IPS DF 6.9 (cell line): ENCODE data around the gene STAT6.

ENCODE experiments used
- DNase-seq: peaks from one replicate; pipeline ENCODE4 v3.0.0-alpha.2; 2013; ENCODE audit warnings: low read depth, low spot score
- H3K27ac ChIP-seq: one replicate; pipeline ENCODE4 v1.5.1; 2013; ENCODE audit warnings: low read length, control low read depth
- H3K27me3 ChIP-seq: 2 replicates; pipeline ENCODE4 v1.6.1; 2013; ENCODE audit warnings: mild to moderate bottlenecking, low read length; ENCODE audit not compliant: control insufficient read depth, insufficient read depth
- H3K36me3 ChIP-seq: 2 replicates; pipeline ENCODE4 v1.6.1; 2013; ENCODE audit warnings: low read length; ENCODE audit not compliant: control insufficient read depth, insufficient read depth
- H3K4me1 ChIP-seq: 2 replicates; pipeline ENCODE4 v1.6.1; 2013; ENCODE audit warnings: low read length; ENCODE audit not compliant: control insufficient read depth, insufficient read depth
- H3K4me3 ChIP-seq: 2 replicates; pipeline ENCODE4 v1.5.1; 2013; ENCODE audit warnings: mild to moderate bottlenecking, low read length
- H3K9me3 ChIP-seq: 2 replicates; pipeline ENCODE4 v1.6.1; 2013; ENCODE audit warnings: low read length, inconsistent platforms; ENCODE audit not compliant: control insufficient read depth, insufficient read depth
- WGBS: extraction: QIAGEN DNeasy Blood & Tissue Kit; methylation state at CpG from one replicate; pipeline ENCODE4 v1.1.7; 2013; ENCODE audit warnings: mixed read lengths, missing lambda C conversion rate; ENCODE audit not compliant: insufficient read length, insufficient coverage; 5-methylcytosine and 5-hydroxymethylcytosine counted together

STAT6 gene

DNA sequence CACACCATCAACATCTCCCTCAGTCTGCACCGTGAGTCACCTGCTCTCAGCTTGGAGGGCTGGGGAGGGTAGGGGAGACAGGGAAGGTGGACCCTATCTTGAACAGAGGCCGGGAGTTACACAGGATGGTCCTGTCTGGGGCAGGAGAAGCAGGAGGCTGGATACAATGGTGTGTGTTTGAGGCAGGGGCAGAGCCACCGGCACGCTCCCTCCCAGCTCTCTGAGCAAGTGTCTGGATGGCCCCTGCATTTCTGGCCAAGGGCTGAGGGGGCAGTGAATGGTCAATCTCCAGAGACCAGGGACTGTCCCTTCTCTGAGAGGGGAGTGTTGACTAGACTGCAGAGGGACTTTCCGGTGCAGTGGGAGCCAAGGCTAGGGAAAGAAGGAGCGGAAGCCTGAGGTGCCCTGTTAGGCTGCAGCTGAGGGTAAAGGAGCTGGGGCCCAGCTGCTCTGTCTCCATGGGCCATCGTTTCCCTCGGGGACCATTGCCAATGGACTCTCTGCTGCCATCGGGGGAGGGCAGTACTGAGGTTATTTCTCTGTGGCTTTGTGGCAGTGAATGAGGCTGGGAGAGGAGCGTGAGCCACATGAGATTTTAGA lies 34.4 kb upstream of the STAT6 start:
- Histone ChIP-seq H3K27me3 (no peaks in the 10 kb centered on the region), H3K36me3 (peaks cover 51% of the 10 kb centered on the region), H3K4me3 (no peak overlapping the region), H3K4me1 (no peaks in the 10 kb centered on the region; the same call in 1 of the 2 replicates), H3K9me3 (no peaks in the 10 kb centered on the region), H3K27ac (no peak overlapping the region)
- no CpG with 5 or more reads among the region's 10 CpGs for WGBS
- no peak for DNase-seq

DNA sequence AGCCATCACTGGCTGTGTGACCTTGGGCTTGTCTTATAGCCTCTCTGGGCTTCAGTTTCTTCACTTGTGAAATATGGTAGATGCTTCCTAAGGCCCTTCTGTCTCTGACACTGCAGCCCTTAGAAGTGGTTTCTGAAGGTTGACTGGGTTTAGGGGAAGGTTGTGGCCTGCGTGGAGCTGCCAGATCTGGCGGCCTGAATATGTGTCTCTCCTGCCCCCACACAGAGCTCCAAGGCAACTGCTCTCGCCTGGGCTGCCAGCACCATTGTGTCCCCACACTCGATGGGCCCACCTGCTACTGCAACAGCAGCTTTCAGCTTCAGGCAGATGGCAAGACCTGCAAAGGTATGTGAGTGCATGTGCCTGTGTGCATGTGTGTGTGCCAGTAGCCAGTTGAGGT lies 32.3 kb upstream of the STAT6 start:
- Histone ChIP-seq H3K27ac (no peak overlapping the region), H3K36me3 (peaks cover 55% of the 10 kb centered on the region), H3K4me3 (no peak overlapping the region), H3K27me3 (no peaks in the 10 kb centered on the region), H3K4me1 (no peaks in the 10 kb centered on the region; the same call in 1 of the 2 replicates), H3K9me3 (no peaks in the 10 kb centered on the region)
- no peak for DNase-seq
- WGBS: no CpG with 5 or more reads among the region's 4 CpGs

GRCh38 chr12:57142727-57143126 lies 31.6 kb upstream of the STAT6 start:
- DNase-seq: no peak
- no CpG with 5 or more reads among the region's 7 CpGs for WGBS

GRCh38 chr12:57142121-57142520 lies 31.0 kb upstream of the STAT6 start:
- H3K36me3 ChIP-seq: peaks cover 53% of the 10 kb centered on the region
- no peak for DNase-seq
- no peaks in the 10 kb centered on the region for H3K27me3 ChIP-seq
- no peak overlapping the region for H3K27ac ChIP-seq
- no peak overlapping the region for H3K4me3 ChIP-seq
- no CpG with 5 or more reads among the region's 9 CpGs for WGBS
- no peaks in the 10 kb centered on the region for H3K9me3 ChIP-seq
- no peaks in the 10 kb centered on the region; the same call in 1 of the 2 replicates for H3K4me1 ChIP-seq

More at GRCh38 chr12:57142727-57143126, 31.6 kb upstream of the STAT6 start:
- peaks cover 56% of the 10 kb centered on the region for H3K36me3 ChIP-seq
- H3K4me1 ChIP-seq: no peaks in the 10 kb centered on the region; the same call in 1 of the 2 replicates
- no peaks in the 10 kb centered on the region for H3K27me3 ChIP-seq
- H3K9me3 ChIP-seq: no peaks in the 10 kb centered on the region
- H3K4me3 ChIP-seq: no peak overlapping the region
- H3K27ac ChIP-seq: no peak overlapping the region

DNA sequence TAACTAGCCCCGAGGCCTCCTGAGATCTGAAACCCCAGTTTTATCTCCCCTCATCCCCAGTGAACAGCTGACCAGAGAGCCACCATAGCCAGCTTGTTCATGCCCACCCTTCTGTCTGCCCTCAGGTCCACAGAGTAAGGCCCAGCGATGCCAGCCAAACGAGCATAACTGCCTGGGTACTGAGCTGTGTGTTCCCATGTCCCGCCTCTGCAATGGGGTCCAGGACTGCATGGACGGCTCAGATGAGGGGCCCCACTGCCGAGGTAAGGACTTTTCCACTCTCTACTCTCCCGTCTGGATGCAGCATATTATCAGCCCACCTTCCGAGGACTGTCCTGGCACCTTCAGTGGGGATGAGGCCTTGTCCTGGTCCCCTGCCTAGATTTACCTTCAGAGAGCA lies 30.1 kb upstream of the STAT6 start:
- no peaks in the 10 kb centered on the region for H3K27me3 ChIP-seq
- H3K4me3 ChIP-seq: no peak overlapping the region
- no CpG with 5 or more reads among the region's 8 CpGs for WGBS
- no peaks in the 10 kb centered on the region for H3K4me1 ChIP-seq
- peaks cover 45% of the 10 kb centered on the region for H3K36me3 ChIP-seq
- no peaks in the 10 kb centered on the region for H3K9me3 ChIP-seq
- DNase-seq: no peak
- H3K27ac ChIP-seq: no peak overlapping the region

DNA sequence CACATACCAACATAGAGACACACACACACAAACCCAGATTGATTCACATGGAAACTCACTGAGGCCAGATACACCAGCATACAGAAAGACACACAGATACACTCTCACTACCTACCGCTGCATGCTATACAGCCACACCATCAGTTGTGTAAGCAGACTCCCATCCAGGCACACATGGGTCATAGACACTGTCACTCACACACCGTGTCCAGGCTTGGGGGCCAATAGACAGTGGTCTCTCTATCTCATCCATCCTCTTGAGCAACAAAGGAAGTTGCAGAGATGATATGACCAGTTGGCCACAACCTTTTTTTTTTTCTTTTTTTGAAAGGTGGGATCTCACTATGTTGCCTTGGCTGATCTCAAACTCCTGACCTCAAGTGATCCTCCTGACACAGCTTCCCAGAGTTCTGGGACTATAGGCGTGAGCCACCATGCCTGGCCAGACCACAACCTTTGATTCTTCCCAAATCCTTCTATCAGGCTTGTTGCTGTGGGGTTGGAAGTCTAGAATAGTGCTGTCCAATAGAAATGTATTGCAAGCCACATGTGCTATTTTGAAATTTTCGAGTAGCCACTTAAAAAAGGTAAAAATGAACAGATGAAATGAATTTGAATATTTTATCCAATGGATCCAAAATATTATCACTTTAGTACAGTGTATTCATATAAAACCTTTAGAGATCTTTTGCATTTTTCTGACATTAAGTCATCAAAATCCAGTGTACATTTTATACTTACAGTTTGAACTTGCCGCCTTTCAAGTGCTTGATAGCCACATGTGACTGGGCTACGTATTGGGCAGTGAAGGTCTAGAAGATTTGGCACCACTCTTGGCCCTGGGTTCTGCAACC lies 28.9 kb upstream of the STAT6 start:
- DNase-seq: no peak
- peaks cover 8% of the 10 kb centered on the region; the same call in 1 of the 2 replicates for H3K4me1 ChIP-seq
- WGBS: no CpG with 5 or more reads among the region's 6 CpGs
- H3K9me3 ChIP-seq: no peaks in the 10 kb centered on the region
- H3K36me3 ChIP-seq: peaks cover 34% of the 10 kb centered on the region
- no peaks in the 10 kb centered on the region for H3K27me3 ChIP-seq
- H3K27ac ChIP-seq: no peak overlapping the region
- H3K4me3 ChIP-seq: no peak overlapping the region

DNA sequence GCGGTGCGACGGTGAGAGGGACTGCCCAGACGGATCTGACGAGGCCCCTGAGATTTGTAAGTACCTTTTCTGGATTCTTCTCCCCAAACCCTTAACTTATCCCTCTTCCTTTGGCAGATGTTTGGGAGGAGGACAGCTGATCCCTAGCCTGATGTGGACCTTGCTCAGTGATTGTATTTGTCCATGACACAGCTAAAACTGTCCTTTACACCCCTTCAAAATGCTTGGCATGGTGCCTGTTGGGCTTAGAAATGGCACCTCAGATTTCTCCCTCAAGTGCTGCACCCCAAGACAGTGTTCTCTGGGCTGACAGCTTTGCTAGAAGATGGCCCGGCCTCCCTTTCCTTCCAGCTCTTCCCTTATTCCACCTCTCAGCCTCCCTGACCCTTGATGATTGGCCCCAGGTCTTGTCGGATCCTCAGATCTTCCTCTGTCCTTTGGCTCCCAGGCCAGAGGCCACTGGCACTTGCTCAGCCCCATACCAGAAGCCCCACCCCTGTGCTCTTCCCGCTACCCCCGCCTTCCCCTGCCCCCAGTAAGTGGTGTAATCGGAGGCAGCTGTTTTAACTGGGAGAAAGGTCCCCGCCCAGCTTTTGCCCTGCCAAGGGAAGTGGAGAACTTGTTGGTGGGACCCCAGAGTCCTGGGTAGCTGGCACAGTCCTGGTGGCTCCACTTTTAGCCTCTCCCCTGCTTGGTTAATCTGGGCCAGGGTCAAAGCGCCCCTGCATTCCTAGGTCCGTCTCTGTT lies 27.5 kb upstream of the STAT6 start:
- H3K27ac ChIP-seq: no peak overlapping the region
- no peaks in the 10 kb centered on the region for H3K27me3 ChIP-seq

GRCh38 chr12:57135527-57136326 lies 24.6 kb upstream of the STAT6 start:
- no peak overlapping the region for H3K4me3 ChIP-seq
- no peaks in the 10 kb centered on the region for H3K27me3 ChIP-seq
- H3K36me3 ChIP-seq: peaks cover 12% of the 10 kb centered on the region; the same call in 1 of the 2 replicates
- no peak overlapping the region for H3K27ac ChIP-seq
- H3K9me3 ChIP-seq: no peaks in the 10 kb centered on the region
- peaks cover 21% of the 10 kb centered on the region for H3K4me1 ChIP-seq
- WGBS: no CpG with 5 or more reads among the region's 18 CpGs
- no peak for DNase-seq

More for the DNA sequence above, 27.5 kb upstream of the STAT6 start:
- Histone ChIP-seq H3K36me3 (peaks cover 30% of the 10 kb centered on the region), H3K4me3 (no peak overlapping the region), H3K9me3 (no peaks in the 10 kb centered on the region), H3K4me1 (peaks cover 11% of the 10 kb centered on the region)
- no CpG with 5 or more reads among the region's 13 CpGs for WGBS
- no peak for DNase-seq

DNA sequence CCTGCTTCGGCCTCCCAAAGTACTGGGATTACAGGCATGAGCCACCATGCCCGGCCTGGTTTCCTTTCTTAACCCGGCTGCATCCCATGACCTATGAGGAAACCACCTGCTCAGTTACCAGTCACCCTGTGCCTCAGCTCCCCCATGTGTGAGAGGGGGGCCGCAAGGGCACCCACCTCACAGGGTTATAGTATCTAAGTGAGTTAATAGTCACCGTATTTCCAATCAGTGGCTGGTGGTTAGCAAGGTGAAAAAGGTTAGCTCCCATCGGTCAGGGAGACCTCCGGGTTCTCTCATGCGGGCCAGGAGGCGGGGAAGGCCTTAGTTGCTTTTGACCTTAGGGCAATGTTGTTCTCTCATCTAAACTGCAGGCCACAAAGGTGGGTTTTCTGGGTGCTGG lies 23.8 kb upstream of the STAT6 start:
- Histone ChIP-seq H3K27ac (no peak overlapping the region), H3K4me1 (peaks cover 24% of the 10 kb centered on the region), H3K27me3 (no peaks in the 10 kb centered on the region), H3K4me3 (no peak overlapping the region), H3K9me3 (no peaks in the 10 kb centered on the region), H3K36me3 (peaks cover 12% of the 10 kb centered on the region; the same call in 1 of the 2 replicates)
- no CpG with 5 or more reads among the region's 9 CpGs for WGBS
- DNase-seq: no peak

DNA sequence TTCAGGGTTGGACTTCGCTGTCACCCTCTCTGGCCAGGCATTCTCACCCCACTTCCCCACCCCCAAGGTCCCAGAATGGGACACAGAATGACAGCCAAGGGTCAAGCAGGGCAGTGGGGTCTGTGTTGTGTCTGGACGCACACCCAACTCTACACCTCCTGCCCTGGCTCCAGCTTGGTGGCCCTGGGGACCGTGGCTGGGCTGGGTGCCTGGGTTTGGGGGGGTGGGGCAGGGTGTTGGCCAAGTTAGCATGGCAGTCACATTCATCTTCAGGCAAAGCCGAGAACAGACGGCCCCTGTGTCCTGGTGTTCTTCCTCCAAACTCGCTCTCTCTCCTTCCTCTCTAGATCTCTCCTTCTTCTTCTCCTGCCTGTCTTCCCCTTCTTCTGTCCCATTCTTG lies 22.8 kb upstream of the STAT6 start:
- peaks cover 24% of the 10 kb centered on the region for H3K4me1 ChIP-seq
- H3K9me3 ChIP-seq: no peaks in the 10 kb centered on the region
- no peak overlapping the region for H3K27ac ChIP-seq
- H3K36me3 ChIP-seq: peaks cover 3% of the 10 kb centered on the region; the same call in 1 of the 2 replicates
- no peak for DNase-seq
- no CpG with 5 or more reads among the region's 6 CpGs for WGBS
- H3K27me3 ChIP-seq: no peaks in the 10 kb centered on the region
- H3K4me3 ChIP-seq: no peak overlapping the region
